SK-N-SH treated with all-trans-retinoic acid at 6 μM for 48 hours (cell line): ENCODE data around the gene MTHFD1.

Experiments
- ATAC-seq: fragments of 200-7000 bp; cut with Tn5 transposase; 3 replicates; pipeline ENCODE4 v1.9.1; 2020; ENCODE audit warnings: mild to moderate bottlenecking, moderate library complexity
- ARNTL ChIP-seq: fragments of 450-650 bp; formaldehyde crosslinking; IDR thresholded peaks from 2 replicates; pipeline ENCODE4 v1.5.0; 2020; ENCODE audit warnings: low read depth, mild to moderate bottlenecking, moderate library complexity, borderline replicate concordance
- BACH2 ChIP-seq: fragments of 250-450 bp; sonication (Bioruptor Pico); IDR thresholded peaks from 2 replicates; pipeline ENCODE4 v1.9.0; 2021; ENCODE audit warnings: mild to moderate bottlenecking, borderline replicate concordance
- CREB5 ChIP-seq: fragments of 250-450 bp; sonication (Bioruptor Pico); IDR thresholded peaks from 2 replicates; pipeline ENCODE4 v1.5.1; 2020; ENCODE audit warnings: low read depth, mild to moderate bottlenecking, moderate library complexity
- CSDC2 ChIP-seq: fragments of 250-450 bp; sonication (Bioruptor Pico); IDR thresholded peaks from 2 replicates; pipeline ENCODE4 v1.5.0; 2020; ENCODE audit warnings: mild to moderate bottlenecking, moderate library complexity
- CSRNP3 ChIP-seq: fragments of 250-450 bp; sonication (Bioruptor Pico); IDR thresholded peaks from 2 replicates; pipeline ENCODE4 v1.5.1; 2021; ENCODE audit warnings: mild to moderate bottlenecking, moderate library complexity
- GLIS3 ChIP-seq: fragments of 250-450 bp; sonication (Bioruptor Pico); IDR thresholded peaks from 2 replicates; pipeline ENCODE4 v1.5.0; 2020; ENCODE audit warnings: mild to moderate bottlenecking, moderate library complexity
- ISL1 ChIP-seq: fragments of 250-450 bp; sonication (Bioruptor Pico); IDR thresholded peaks from 2 replicates; pipeline ENCODE4 v2.1.2; 2022; ENCODE audit warnings: mild to moderate bottlenecking, moderate library complexity
- OSR1 ChIP-seq: fragments of 250-450 bp; sonication (Bioruptor Pico); IDR thresholded peaks from 2 replicates; pipeline ENCODE4 v1.8.0; 2022; ENCODE audit warnings: moderate library complexity, mild to moderate bottlenecking, inconsistent platforms
- POU6F1 ChIP-seq: fragments of 250-450 bp; sonication (Bioruptor Pico); IDR thresholded peaks from 2 replicates; pipeline ENCODE4 v1.8.0; 2021; ENCODE audit warnings: low read depth, mild to moderate bottlenecking, moderate library complexity, borderline replicate concordance
- PPARA ChIP-seq: fragments of 250-450 bp; sonication (Bioruptor Pico); IDR thresholded peaks from 2 replicates; pipeline ENCODE4 v1.5.0; 2020; ENCODE audit warnings: mild to moderate bottlenecking, borderline replicate concordance
- RARB ChIP-seq: fragments of 250-450 bp; sonication (Bioruptor Pico); IDR thresholded peaks from 2 replicates; pipeline ENCODE4 v1.8.0; 2021; ENCODE audit warnings: mild to moderate bottlenecking, moderate library complexity
- TCF4 ChIP-seq: fragments of 250-450 bp; sonication (Bioruptor Pico); IDR thresholded peaks from 2 replicates; pipeline ENCODE4 v1.8.0; 2021; ENCODE audit warnings: mild to moderate bottlenecking, moderate library complexity, borderline replicate concordance
- TOX ChIP-seq: fragments of 250-450 bp; sonication (Bioruptor Pico); IDR thresholded peaks from 2 replicates; pipeline ENCODE4 v1.8.0; 2021; ENCODE audit warnings: mild to moderate bottlenecking, moderate library complexity, borderline replicate concordance
- TSHZ2 ChIP-seq: fragments of 250-450 bp; sonication (Bioruptor Pico); IDR thresholded peaks from 2 replicates; pipeline ENCODE4 v1.5.0; 2020; ENCODE audit warnings: mild to moderate bottlenecking, moderate library complexity
- ZC3H10 ChIP-seq: fragments of 250-450 bp; sonication (Bioruptor Pico); IDR thresholded peaks from 2 replicates; pipeline ENCODE4 v1.5.1; 2021; ENCODE audit warnings: mild to moderate bottlenecking, moderate library complexity
- ZFP3 ChIP-seq: fragments of 250-450 bp; sonication (Bioruptor Pico); IDR thresholded peaks from 2 replicates; pipeline ENCODE4 v1.5.0; 2020; ENCODE audit warnings: mild to moderate bottlenecking, moderate library complexity
- ZFP30 ChIP-seq: fragments of 450-650 bp; formaldehyde crosslinking; IDR thresholded peaks from 2 replicates; pipeline ENCODE4 v1.5.0; 2022; ENCODE audit warnings: mild to moderate bottlenecking, moderate library complexity
- ZNF565 ChIP-seq: fragments of 450-650 bp; formaldehyde crosslinking; conservative IDR thresholded peaks from 2 replicates; pipeline ENCODE4 v1.5.0; 2020; ENCODE audit warnings: low read depth, mild to moderate bottlenecking, moderate library complexity
- ZNF70 ChIP-seq: fragments of 450-650 bp; formaldehyde crosslinking; IDR thresholded peaks from 2 replicates; pipeline ENCODE4 v1.5.0; 2020; ENCODE audit warnings: mild to moderate bottlenecking, moderate library complexity
- ZNF8 ChIP-seq: fragments of 450-650 bp; formaldehyde crosslinking; IDR thresholded peaks from 2 replicates; pipeline ENCODE4 v1.5.0; 2020; ENCODE audit warnings: mild to moderate bottlenecking, moderate library complexity

The MTHFD1 gene

GRCh38 chr14:64423987-64424386, 35.8 kb downstream of the MTHFD1 start:
- no peak for ATAC-seq
- no peak for TF ChIP-seq ZFP30
- no peak for TF ChIP-seq ISL1 (CRISPR knock-in tag)
- no peak for TF ChIP-seq CREB5
- no peak for TF ChIP-seq TCF4 (CRISPR knock-in tag)
- no peak for TF ChIP-seq TOX (CRISPR knock-in tag)
- TF ChIP-seq ZC3H10 (CRISPR knock-in tag), result no peak
- TF ChIP-seq POU6F1, result no peak
- TF ChIP-seq ZNF70 (CRISPR knock-in tag), result no peak
- TF ChIP-seq PPARA (CRISPR knock-in tag), result no peak
- TF ChIP-seq BACH2 (CRISPR knock-in tag), result no peak
- TF ChIP-seq TSHZ2, result no peak
- TF ChIP-seq ZNF8 (CRISPR knock-in tag), result no peak

GRCh38 chr14:64434528-64434927, 46.4 kb downstream of the MTHFD1 start:
- no peak for TF ChIP-seq CSRNP3 (CRISPR knock-in tag)
- TF ChIP-seq ZFP30, result no peak
- TF ChIP-seq TCF4 (CRISPR knock-in tag), result no peak
- no peak for TF ChIP-seq TSHZ2
- no peak for TF ChIP-seq ZNF70 (CRISPR knock-in tag)
- no peak for TF ChIP-seq ARNTL (CRISPR knock-in tag)
- no peak for TF ChIP-seq RARB (CRISPR knock-in tag)
- TF ChIP-seq ZNF565 (CRISPR knock-in tag), result no peak
- TF ChIP-seq GLIS3 (CRISPR knock-in tag), result no peak
- no peak for TF ChIP-seq PPARA (CRISPR knock-in tag)
- no peak for TF ChIP-seq ZFP3 (CRISPR knock-in tag)
- no peak for TF ChIP-seq CREB5
- no peak for TF ChIP-seq OSR1 (CRISPR knock-in tag)
- no peak for TF ChIP-seq CSDC2
- no peak for TF ChIP-seq ZC3H10 (CRISPR knock-in tag)
- TF ChIP-seq ZNF8 (CRISPR knock-in tag), result no peak
- no peak for TF ChIP-seq POU6F1

More at GRCh38 chr14:64434528-64434927, 46.4 kb downstream of the MTHFD1 start:
- no peak for ATAC-seq
